ENCODE results near the gene FANCD2. TPM values are rescaled to one million over a fixed set of nuclear protein-coding genes. Genes with fewer than 3 reads are reported as not detected.
A peak's percentile ranks its signal among the peaks of the same experiment; 100 is the strongest.
"Not testable (repeated sequence)": the region's sequence is repeated elsewhere in the genome, so short reads cannot be mapped to it uniquely, and the experiment has no call there.

The FANCD2 gene
- total RNA-seq, 1 donor from 2014 or later = 5.6 TPM

DNA sequence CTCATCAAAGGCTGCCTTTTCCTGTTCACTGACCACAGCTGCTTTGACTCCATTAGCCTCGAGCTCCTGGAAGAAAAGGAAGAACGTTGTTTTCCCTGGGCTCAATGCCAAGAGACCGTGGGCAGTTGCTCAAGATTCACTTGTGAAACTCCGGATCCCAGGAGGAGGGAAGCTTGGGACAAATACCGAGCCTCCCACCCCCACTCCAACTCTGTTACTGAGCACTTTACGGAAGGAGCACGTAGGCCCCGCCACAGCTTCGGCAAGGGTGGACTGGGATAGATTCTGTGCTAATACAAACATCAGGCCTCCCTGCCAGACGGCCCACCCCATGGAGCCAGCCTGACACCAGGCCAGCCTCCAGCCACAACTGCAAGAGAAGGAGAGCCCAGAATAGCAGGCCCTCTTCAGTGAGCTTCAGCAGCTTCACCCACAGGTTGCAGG, 10.8 kb upstream of the FANCD2 start:
- peak; percentile 45 for DNase-seq

- DNase-seq = no peak
Measured at GRCh38 chr3:10017636-10018292, 8.5 kb upstream of the FANCD2 start.

GRCh38 chr3:10018806-10019205, 7.4 kb upstream of the FANCD2 start:
- DNase-seq = not testable (repeated sequence)

DNA sequence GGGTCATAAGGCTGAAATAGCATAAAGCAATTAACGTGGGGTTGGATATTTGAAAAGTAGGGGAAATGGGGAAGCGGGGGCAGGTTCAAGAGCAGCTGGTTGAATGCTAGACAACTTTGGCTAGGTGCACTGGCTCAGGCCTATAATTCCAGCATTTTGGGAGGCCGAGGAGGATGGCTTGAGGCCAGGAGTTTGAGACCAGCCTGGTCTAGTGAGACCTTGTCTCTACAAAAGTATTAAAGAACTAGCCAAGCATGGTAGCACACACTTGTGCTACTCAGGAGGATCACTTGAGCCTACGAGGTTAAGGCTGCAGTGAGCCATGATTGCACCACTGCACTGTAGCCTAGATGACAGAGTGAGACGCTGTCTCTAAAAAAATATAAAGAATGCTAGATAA, 6.9 kb upstream of the FANCD2 start:
- no peak for DNase-seq

DNA sequence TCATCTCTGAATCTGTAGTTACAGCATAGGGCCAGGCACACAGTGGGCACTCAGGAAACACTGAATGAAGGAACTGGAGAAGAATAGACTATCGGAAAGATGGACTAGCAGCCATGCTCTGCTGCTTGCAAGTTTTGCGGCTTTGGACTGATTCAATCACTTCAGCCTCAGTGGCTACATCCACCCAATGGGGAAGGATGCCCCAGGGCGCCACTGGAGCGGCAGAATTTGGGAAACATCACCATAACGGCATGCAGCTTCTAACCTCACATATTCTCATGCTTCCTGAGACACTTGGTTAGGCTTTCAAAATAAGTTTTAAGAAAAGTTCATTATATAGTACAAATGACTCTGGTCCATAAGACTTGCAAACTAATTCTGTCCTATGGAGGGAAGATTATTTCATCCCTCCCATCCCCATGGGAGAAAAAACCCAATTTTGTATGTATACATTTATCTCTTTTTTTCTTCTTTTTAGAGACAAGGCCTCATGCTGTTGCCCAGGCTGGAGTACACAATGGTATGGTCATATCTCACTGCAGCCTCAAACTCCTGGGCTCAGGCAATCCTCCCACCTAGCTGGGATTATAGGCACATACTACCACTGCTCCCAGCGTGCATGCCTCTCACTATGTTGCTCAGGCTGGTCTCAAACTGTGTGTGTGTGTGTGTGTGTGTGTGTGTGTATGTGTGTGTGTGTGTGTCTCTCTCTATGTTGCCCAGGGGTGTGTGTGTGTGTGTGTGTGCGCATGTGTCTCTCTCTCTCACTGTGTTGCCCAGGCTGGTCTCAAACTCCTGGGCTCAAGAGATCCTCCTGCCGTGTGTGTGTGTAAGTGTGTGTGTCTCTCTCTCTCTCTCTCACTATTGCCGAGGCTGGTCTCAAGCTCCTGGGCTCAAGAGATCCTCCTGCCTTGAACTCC, 4.1 kb upstream of the FANCD2 start:
- DNase-seq = no peak

DNA sequence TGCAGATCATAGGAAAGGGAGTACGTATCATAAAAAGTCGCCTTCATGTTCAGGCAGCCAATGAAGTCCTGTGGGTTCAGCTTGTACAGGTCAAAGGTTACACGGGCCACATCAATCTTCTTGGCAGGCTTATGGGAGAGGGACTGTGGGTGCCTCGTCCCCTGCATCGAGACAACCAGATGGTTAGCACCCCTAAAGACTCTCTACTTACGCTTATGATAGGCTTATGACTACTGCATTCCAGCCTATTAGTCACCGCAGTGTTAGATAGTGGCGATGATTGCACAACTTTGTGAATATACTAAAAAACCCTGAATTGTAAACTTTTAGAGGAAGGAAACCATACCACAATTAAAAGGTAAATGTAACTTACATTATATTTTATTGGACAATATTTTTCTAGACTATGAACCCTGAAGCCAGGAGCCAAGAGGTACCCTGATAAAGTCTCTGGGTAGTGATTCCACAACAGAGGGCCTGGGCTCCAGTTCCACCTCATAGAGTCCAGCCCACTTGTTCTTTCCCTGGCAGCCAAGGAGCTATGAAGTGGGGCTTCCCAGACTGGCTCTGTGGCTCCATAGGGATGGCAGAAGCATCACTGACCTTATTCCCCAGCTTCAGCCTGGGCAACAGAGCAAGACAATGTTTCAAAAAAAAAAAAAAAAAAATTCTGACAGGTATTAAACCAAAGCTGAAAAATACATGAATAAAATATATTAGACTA, 2.5 kb upstream of the FANCD2 start:
- no peak for DNase-seq

- DNase-seq = no peak
Measured at GRCh38 chr3:10025205-10026083, 793 bp upstream of the FANCD2 start.

GRCh38 chr3:10041034-10041433, 14.8 kb downstream of the FANCD2 start:
- no peak for DNase-seq

GRCh38 chr3:10047876-10048275, 21.6 kb downstream of the FANCD2 start:
- no peak for DNase-seq

DNA sequence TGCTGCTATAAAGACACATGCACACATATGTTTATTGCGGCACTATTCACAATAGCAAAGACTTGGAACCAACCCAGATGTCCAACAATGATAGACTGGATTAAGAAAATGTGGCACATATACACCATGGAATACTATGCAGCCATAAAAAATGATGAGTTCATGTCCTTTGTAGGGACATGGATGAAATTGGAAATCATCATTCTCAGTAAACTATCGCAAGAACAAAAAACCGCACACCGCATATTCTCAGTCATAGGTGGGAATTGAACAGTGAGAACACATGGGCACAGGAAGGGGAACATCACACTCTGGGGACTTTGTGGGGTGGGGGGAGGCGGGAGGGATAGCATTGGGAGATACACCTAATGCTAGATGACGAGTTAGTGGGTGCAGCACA, 26.8 kb downstream of the FANCD2 start:
- DNase-seq = not testable (repeated sequence)

DNA sequence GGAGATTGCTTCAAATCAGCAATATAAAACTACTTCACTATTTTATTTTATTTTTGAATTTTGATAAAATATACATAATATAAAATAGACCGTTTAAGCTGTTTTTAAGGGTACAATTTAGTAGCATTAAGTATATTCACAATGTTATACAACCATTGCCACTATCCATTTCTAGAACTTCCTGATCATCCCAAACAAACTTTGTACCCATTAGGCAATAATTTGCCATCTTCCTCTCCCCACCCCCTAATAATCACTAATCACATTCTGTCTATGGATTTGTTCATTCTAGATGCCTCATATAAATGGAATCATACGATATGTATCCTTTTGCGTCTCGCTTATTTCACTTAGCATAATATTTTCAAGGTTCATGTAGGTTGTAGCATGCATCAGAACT, 28.9 kb downstream of the FANCD2 start:
- no peak for DNase-seq

GRCh38 chr3:10070077-10070476, 43.8 kb downstream of the FANCD2 start:
- DNase-seq = not testable (repeated sequence)

DNA sequence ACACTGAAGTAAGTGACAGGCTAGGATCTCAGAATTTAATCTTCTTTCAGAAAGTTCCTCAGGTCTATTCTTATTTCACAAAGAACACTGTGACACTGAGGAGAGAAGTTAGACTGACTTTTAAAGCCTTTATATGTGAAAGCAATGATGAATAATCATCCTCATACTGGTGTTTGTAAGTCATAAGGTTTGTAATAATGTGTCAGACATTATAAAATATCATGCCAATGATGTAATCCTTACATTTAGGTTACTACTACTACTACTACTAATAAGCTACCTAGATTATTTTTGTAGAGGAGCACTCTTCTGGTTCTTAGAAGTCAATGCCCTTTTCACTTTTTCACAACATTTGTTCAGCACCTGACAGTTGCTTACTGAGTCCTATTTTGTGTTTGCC, 48.4 kb downstream of the FANCD2 start:
- no peak for DNase-seq

DNA sequence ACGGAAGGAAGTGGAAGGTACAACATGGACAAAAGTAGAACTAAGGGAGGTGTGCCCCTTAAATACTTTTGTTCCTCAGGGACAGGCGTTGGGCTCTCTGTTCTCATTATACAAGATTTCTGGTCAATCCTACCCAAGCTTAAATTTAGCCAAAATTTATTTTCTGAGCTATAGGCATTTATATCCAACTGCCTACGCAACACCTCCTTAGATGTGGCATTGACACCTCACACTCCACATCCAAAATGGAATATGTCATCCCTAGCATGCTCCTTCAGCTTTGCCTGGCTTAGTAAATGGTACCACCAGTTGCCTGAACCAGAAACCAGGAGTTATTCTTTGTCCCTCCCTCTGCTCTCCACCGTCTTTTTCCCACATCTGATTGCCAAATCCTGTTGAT, 55.6 kb downstream of the FANCD2 start:
- DNase-seq = no peak

DNA sequence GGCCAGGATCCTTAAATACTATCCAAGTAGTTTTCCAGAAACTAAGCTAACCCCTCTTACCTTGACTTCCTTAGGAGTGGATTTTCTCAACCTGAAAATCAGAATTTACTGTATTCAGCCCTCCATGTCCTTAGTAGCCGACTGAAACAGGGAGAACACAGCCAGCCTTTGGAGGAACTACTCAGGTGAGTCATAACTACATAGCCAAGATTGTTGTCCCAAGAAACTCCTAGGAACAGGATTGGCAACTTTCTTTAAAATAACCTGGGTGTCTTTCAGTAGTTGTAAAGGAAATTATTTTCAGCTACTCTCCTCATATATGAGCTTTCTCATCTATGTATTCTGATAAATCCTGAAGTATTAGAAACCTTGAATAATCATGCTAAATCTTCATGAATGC, 59.5 kb downstream of the FANCD2 start:
- no peak for DNase-seq

DNA sequence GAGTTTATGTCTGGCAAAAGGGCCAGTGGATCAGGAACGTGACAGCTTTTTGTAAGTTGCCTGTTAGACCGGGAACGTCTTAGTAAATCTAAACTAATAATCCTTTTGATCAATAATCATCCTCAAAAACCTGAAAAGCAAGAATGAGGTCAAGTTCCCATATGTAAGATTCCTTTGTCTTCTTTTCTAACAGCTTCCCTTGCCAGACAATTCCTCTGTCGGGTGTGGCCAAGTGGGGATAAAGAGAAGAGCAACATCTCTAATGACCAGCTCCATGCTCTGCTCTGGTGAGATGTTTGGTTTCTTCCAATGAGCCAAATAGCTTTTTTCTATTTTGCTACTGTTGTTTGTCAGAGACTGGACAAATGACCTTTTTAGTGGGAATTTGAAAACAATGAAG, 62.0 kb downstream of the FANCD2 start:
- DNase-seq = no peak

DNA sequence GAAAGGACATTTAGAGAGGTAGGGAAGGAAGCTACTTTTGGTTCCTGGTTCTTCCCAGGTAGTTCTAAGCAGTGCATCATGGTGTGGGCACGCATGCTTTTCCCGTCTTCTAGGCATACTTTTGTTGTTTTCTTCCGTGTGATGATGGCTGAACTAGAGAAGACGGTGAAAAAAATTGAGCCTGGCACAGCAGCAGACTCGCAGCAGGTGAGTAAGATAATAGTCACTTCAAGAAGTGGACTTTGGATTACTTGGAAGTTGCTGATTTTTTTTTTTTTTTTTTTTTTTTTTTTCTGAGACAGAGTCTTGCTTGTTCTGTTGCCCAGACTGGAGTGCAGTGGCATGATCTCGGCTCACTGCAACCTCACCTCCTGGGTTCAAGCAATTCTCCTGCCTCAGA, 63.9 kb downstream of the FANCD2 start:
- no peak for DNase-seq

DNA sequence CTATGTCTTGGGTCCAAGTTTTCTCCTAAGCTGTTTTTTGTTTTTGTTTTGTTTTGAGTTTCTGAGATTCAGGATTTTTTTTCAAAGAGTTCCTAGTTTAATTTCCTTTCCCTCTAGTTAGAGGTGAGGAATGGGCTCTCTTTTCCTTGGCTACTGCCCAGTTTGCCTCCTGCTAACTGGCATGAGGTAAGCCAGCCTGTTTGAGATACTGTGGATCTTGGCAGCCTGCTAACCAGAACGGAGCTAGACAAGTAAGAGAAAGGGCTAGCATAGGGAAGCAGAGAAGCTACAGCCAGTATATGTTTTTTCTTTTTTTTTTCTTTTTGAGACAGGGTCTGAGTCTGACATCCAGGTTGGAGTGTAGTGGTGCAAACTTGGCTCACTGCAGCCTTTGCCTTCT, 64.5 kb downstream of the FANCD2 start:
- not testable (repeated sequence) for DNase-seq

GRCh38 chr3:10091387-10091786, 65.2 kb downstream of the FANCD2 start:
- DNase-seq = not testable (repeated sequence)

DNA sequence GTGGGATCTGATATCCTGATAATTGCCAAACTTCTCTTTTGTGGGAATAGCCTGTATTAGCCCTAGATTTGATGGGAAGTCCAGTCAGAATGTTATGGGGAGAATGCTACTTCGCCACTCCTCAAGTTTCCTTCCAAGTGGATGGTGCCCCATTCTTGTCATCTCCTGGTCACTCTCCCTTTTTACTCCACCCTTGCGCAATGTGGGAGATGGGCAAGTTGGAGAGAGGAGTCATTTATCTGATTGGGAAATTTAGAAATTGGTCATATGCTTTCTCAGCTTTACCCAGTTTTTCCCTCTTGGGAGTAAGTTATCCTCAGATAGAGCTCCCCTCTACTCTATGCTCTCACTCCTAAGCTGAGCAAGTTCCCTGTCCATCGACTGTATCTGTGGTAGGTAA, 67.4 kb downstream of the FANCD2 start:
- no peak for DNase-seq

GRCh38 chr3:10099041-10099440, 72.8 kb downstream of the FANCD2 start:
- no peak for DNase-seq

GRCh38 chr3:10106919-10107318, 80.7 kb downstream of the FANCD2 start:
- no peak for DNase-seq

Data from occipital lobe (tissue), 2 donors.